GM19455 (cell line): Measurements from ENCODE around the gene RFTN1.

Source experiments
- ATAC-seq: cut with Tn5 transposase; IDR thresholded peaks from one replicate; pipeline ENCODE4 v1.9.1; 2021; ENCODE audit not compliant: unreplicated experiment

RFTN1 gene

GRCh38 chr3:16309558-16309957 lies 203.9 kb downstream of the RFTN1 start:
- ATAC-seq, result peak; percentile 91

GRCh38 chr3:16308727-16309126 lies 204.8 kb downstream of the RFTN1 start:
- ATAC-seq, result no peak

- ATAC-seq, result no peak
These were observed 205.5 kb downstream of the RFTN1 start for GRCh38 chr3:16307832-16308531.

DNA sequence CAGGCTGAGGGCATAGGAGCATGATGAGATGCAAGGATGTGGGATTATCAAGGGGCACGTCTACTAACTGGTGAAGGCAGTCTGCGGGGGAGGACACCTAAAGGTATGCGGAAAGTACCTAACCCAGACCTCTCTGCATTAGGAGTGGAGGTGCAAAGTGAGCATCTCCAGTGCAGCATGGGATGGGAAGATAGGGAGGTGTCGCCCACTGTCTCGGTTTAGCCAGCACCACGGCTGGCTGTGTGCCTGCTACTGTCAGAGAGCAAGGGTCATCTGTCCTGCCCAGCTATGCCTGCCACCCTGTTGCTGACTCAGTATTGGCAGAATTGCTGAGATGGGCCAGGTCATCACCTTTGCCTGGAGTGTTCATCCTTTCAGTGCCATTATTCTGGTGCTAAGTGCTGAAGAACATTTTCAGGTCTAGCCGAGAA lies 208.4 kb downstream of the RFTN1 start:
- ATAC-seq, result no peak

DNA sequence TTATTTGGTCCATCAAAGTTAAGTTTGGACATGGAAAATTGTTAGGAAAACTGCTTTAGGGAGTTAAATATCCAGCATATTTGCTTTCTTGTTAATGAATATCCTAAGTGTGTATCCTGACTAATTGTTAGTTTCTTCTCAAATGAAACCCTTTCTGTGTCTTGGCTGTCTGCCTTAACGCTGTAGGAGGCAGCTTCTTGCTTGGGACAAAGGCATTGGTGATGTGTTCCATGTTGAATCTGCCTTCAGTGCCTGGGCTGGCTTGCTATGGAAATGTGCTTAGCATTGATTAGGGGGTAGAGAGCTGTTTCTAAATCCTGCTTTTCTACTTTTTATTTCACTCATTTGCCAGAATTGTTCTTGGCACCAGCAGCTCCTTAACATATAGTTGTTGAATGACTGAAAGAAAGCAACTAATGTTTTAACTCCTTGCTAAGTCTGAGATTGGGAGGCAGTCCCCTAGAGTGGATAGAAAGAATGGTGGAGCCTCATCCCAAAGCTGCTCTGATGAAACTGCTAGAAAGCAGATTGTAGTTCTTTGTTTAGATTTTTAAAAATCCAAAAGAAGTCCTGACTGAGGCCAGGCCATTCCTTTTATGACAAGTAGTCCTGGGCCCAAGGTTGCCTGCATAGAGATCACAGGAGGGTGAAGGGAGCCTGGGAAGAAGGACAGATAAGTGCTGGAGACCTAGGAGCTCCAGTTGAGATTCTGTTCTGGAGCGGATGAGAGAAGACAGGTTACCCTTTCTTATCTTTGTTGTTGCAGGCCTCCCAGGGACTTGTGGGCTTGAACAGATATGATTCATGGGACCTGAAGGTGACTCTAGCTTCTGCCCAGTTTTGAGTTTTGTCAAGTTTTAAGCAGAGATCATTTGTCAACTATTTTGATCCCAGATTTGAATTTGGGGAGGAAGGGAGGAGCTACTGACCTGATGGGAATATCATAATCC lies 209.2 kb downstream of the RFTN1 start:
- ATAC-seq, result no peak

DNA sequence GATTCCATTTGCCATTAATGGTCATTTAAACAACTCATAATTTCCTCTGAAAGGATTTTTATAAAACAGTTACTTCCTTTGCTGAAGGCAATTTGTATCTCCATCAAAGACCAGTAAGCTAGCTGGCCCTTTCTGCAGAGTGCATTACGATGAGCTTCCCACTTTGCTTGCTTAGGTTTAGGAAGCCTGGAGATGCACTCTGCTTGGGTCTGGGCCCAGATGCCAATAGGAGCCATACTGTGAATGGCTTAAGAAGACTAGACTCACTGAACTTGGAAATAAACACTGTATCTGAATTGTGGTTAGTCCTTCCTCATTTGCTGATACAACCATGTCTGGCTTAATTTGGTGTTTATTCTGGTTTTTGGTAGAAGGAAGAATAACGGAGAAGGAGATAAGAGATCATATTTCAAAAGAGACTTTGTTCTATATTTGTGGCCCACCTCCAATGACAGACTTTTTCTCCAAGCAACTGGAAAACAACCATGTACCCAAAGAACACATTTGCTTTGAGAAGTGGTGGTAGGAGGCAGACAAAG lies 210.4 kb downstream of the RFTN1 start:
- no peak for ATAC-seq

DNA sequence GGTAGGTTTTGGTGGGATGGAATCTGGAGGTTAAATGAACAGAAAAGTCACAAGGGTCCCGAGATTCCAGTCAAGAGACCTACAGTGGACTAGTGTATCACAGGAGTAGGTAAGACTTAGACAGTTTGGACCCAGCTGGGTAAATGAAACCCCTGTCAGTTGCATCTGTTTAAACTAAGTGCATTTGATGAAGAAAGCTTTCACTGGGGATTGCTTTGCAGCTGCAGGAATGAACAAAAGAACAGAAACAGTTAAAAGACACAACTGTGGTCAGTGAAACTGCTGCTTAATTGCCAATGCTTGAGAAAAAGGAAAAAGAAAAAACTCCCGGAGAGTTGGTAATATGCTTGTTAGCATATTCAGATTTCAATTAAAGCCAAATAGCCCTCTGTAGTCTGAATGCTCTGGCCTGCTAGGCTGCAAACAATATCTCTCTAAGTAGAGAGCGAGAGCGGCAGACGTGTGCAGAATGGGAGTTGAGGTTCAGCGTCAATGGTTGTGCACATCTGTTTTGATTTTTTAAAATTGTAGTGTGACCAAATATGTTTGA lies 211.3 kb downstream of the RFTN1 start:
- ATAC-seq, result no peak

GRCh38 chr3:16301507-16301906 lies 212.0 kb downstream of the RFTN1 start:
- no peak for ATAC-seq

GRCh38 chr3:16300881-16301359 lies 212.6 kb downstream of the RFTN1 start:
- ATAC-seq, result peak; percentile 61

- ATAC-seq, result no peak
These were observed 213.2 kb downstream of the RFTN1 start for GRCh38 chr3:16300307-16300706.

- no peak for ATAC-seq
These were observed 213.8 kb downstream of the RFTN1 start for GRCh38 chr3:16299746-16300145.

GRCh38 chr3:16298891-16299290 lies 214.6 kb downstream of the RFTN1 start:
- no peak for ATAC-seq

- ATAC-seq, result no peak
These were observed 215.3 kb downstream of the RFTN1 start for GRCh38 chr3:16297997-16298885.

DNA sequence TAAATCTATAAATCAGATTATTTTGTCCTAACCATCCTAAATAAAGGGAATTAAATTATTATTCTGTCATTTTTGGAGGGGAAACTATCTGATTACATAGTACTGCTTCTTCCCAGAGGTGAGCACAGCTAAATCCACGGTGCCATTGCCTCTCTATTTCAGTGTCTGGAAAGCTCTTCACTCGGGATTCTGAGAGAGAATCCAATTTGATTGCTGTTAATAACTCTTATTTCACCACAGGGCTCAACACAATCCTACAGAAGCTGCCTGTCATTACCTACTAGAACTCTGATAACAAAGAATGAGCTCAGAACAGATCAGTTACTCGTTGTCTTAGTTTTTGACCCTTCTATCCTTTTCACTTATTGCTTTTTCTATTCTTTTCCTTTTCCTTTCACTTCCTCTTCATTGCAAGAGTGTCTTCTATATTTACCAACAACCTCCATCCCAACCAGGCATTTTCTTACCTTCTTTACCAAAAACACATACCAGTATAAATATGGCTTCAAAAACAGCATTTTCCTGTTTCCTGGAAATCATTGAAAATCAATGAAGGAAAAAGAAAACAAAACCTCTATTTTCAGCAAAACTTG lies 218.1 kb downstream of the RFTN1 start:
- ATAC-seq, result no peak

DNA sequence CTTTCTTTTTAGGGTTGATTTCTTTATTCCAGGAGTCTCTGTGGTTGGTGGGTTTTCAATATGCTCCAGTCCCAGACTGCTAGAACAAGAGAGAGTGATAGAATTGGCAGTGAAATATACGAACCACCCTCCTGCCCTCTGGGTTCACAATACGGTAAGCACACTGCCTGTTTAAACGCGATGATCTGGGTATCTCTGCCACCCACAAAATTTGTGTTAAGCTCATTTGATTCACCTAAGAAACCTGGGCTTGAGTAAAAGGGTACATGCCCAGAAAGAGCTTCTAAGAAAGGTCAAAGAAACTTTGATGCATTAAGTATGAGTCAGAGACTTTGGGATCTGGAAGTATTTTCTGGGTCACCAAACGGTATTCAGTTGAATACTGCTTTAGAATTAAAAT lies 218.7 kb downstream of the RFTN1 start:
- no peak for ATAC-seq

GRCh38 chr3:16290827-16291196 lies 222.7 kb downstream of the RFTN1 start:
- ATAC-seq, result peak; percentile 56

DNA sequence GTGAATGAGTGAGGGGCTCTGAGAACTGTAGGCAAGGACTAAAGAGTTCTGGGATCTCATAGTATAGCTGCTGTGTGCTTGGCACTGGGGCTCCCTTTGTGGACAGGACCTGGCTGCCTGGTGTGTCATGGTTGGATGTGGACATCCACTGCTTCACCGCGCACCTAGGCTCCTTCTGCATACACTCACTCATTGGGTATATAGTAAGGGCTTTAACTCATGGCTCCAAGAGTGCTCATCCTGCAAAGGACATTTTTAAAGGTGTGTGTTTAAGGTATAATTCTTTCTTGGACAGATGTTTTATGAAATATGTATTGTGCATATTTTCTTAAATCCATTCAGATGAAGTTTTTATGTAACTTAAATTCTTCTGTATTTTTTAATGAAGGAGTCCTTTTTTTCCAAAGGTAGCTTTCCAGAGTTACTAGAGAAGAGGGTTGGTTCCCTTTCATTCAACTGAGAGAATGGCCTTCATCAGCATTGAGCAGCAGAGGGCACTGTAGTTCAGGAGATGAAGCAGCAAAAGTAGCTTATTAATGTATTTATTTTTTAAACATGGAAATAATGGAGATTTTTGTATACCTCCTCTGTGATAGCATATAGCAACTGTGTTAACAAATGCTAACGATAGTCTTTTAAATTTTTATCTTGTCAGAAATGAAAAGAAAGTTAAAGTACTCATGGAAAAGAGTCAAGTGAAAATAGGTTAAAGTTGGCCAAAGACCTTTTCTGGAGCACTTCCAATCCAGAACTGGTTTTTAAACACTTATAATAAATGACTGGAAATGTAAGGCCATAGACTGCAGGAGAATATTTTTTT lies 223.3 kb downstream of the RFTN1 start:
- ATAC-seq, result no peak

GRCh38 chr3:16289144-16289889 lies 224.2 kb downstream of the RFTN1 start:
- ATAC-seq, result no peak

GRCh38 chr3:16288664-16289063 lies 224.8 kb downstream of the RFTN1 start:
- no peak for ATAC-seq
